ENCODE data around the gene STXBP5L. TPM values are rescaled to one million over a fixed set of nuclear protein-coding genes. Genes with fewer than 3 reads are reported as not detected.

Gene STXBP5L
- total RNA-seq, 2 experiments from 2014 or later: not detected

DNA sequence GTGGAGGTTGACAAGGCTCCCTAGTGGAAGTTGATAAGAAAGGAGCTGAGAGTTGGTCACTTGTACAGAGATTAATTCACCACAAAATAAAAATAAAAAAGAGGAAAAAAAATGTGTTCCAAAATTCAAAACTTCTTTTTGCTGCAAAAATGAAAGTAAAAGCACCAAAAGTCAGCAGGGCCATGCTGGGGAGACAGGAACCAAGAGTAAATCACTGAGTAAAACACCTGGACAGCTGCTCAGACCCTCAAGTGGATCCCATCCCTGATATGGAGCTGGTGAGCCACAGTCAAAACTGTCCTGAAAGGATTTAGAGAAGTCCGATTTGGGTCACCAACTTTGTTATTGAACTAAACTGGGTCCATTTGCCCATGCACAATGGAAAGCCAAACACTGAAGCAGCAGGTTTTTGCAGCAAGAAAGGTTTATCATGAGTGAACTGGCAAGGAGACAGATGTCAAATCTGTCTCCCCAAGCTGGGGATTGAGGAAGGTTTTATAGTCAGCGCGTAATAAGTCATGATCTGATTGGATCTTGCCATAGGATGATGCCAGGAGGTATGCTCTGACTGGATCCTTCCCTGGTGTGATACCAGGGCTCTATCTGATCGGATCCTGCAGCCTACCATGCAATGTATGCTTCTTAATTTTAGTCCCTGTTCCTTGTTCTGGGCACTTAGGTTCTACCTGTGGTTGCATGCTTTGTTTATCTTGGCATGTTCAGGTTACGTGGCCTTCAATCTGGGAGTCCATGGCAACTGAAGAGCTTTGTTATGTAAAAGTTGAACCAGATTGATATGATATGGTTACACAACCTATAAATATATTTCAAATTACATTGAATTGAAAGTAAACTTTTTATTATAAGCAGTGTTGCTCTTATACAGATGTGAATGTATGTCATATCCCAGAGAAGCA lies 324.6 kb downstream of the STXBP5L start:
- POLR2A ChIA-PET: no interaction called here
- H3K27me3 Mint-ChIP-seq: peaks cover 4% of the 10 kb centered on the region
- TF ChIP-seq CTCF (IDR thresholded peaks at IDR 0.05): no peak
- Histone ChIP-seq H3K27ac (ENCODE audit: low read depth in 1 of 2, low read length in 2 of 2) (no peak overlapping the region), H3K9me3 (ENCODE audit: control insufficient read depth in 1 of 2, insufficient read depth in 1 of 2, low read length in 2 of 2) (peaks cover 0 to 4% of the 10 kb centered on the region in 2 experiments), H3K27me3 (ENCODE audit: control insufficient read depth in 1 of 2, insufficient read depth in 2 of 2, low read length in 2 of 2) (no peaks in the 10 kb centered on the region), H3K4me3 (ENCODE audit: low read length) (no peak overlapping the region), H3K36me3 (ENCODE audit: insufficient read depth, low read length) (no peaks in the 10 kb centered on the region), H3K4me1 (ENCODE audit: insufficient read depth, low read length) (no peaks in the 10 kb centered on the region)
- H3K4me3 Mint-ChIP-seq: no peak overlapping the region
- no peaks in the 10 kb centered on the region for H3K4me1 Mint-ChIP-seq (ENCODE audit: low read depth)
- CTCF ChIA-PET: interaction anchor here (0.6 kb wide), 1 partner anchor 1283 kb away, joined by 3 read pairs; no protein-coding TSS in a partner anchor
- intact Hi-C loops (cut with DNase I, micrococcal nuclease): no loop called here
- no peak overlapping the region for H3K27ac Mint-ChIP-seq
- no peak for ATAC-seq (ENCODE audit: poor library complexity)
- H3K36me3 Mint-ChIP-seq (ENCODE audit: low read depth): no peaks in the 10 kb centered on the region
- H3K9me3 Mint-ChIP-seq: no peaks in the 10 kb centered on the region
- DNase-seq: no peak

- Histone ChIP-seq H3K27me3 (ENCODE audit: control insufficient read depth in 1 of 2, insufficient read depth in 2 of 2, low read length in 2 of 2) (no peaks in the 10 kb centered on the region), H3K36me3 (ENCODE audit: insufficient read depth, low read length) (no peaks in the 10 kb centered on the region), H3K9me3 (ENCODE audit: control insufficient read depth in 1 of 2, insufficient read depth in 1 of 2, low read length in 2 of 2) (no peaks in the 10 kb centered on the region), H3K4me1 (ENCODE audit: insufficient read depth, low read length) (no peaks in the 10 kb centered on the region), H3K4me3 (ENCODE audit: low read length) (no peak overlapping the region), H3K27ac (ENCODE audit: low read depth in 1 of 2, low read length in 2 of 2) (no peak overlapping the region)
- DNase-seq (no peak), ATAC-seq (ENCODE audit: poor library complexity) (no peak)
- Mint-ChIP-seq H3K4me1 (ENCODE audit: low read depth) (no peaks in the 10 kb centered on the region), H3K4me3 (no peak overlapping the region), H3K9me3 (peaks cover 2% of the 10 kb centered on the region), H3K27ac (no peak overlapping the region), H3K36me3 (ENCODE audit: low read depth) (no peaks in the 10 kb centered on the region), H3K27me3 (no peaks in the 10 kb centered on the region)
- POLR2A ChIA-PET: no interaction called here
- CTCF ChIA-PET: no interaction called here
- intact Hi-C loops (cut with DNase I, micrococcal nuclease): no loop called here
- no peak for TF ChIP-seq CTCF (IDR thresholded peaks at IDR 0.05)
Observed at GRCh38 chr3:121243208-121243607, 335.2 kb downstream of the STXBP5L start.

- no peaks in the 10 kb centered on the region for H3K9me3 Mint-ChIP-seq
- no peaks in the 10 kb centered on the region for H3K36me3 Mint-ChIP-seq (ENCODE audit: low read depth)
- no peak for ATAC-seq (ENCODE audit: poor library complexity)
- no peak overlapping the region for H3K4me3 Mint-ChIP-seq
- H3K27ac ChIP-seq (ENCODE audit: low read depth in 1 of 2, low read length in 2 of 2): no peak overlapping the region
- ChIA-PET CTCF (no interaction called here), POLR2A (no interaction called here)
- H3K27me3 Mint-ChIP-seq: peaks cover 8% of the 10 kb centered on the region
- no peaks in the 10 kb centered on the region for H3K36me3 ChIP-seq (ENCODE audit: insufficient read depth, low read length)
- H3K4me1 Mint-ChIP-seq (ENCODE audit: low read depth): no peaks in the 10 kb centered on the region
- intact Hi-C loops (cut with DNase I, micrococcal nuclease): no loop called here
- no peak for DNase-seq
- no peaks in the 10 kb centered on the region for H3K4me1 ChIP-seq (ENCODE audit: insufficient read depth, low read length)
- H3K4me3 ChIP-seq (ENCODE audit: low read length): no peak overlapping the region
- H3K27me3 ChIP-seq (ENCODE audit: control insufficient read depth in 1 of 2, insufficient read depth in 2 of 2, low read length in 2 of 2): no peaks in the 10 kb centered on the region
- H3K9me3 ChIP-seq (ENCODE audit: control insufficient read depth in 1 of 2, insufficient read depth in 1 of 2, low read length in 2 of 2): peaks cover 0 to 4% of the 10 kb centered on the region in 2 experiments
- no peak for TF ChIP-seq CTCF (IDR thresholded peaks at IDR 0.05)
- H3K27ac Mint-ChIP-seq: no peak overlapping the region
Observed at GRCh38 chr3:121252676-121253075, 344.7 kb downstream of the STXBP5L start.

Data from CD4-positive, alpha-beta T cell (primary cell).